Activated B cell treated with CpG ODN at 0.5 μM for 24 hours (primary cell): ENCODE measurements around the gene ATG4C. TPM values are rescaled to one million over a fixed set of nuclear protein-coding genes. Genes with fewer than 3 reads are reported as not detected.

ENCODE experiments used
- ATAC-seq: fragments of 200-7000 bp; cut with Tn5 transposase; one replicate; pipeline ENCODE4 v1.10.0; 2021; ENCODE audit warnings: low read depth, mild to moderate bottlenecking, moderate library complexity
- CTCF ChIA-PET: fragments of 350-600 bp; sonication (Branson Sonifier 250); formaldehyde crosslinking; loops from one replicate; lab custom pipeline; 2021; ENCODE audit warnings: antibody characterized with exemption; lab: Charles Lee
- POLR2A ChIA-PET: fragments of 350-600 bp; sonication (Branson Sonifier 250); formaldehyde crosslinking; loops from one replicate; lab custom pipeline; 2021; ENCODE audit warnings: antibody characterized with exemption; lab: Charles Lee
- DNase-seq: peaks from one replicate; pipeline ENCODE4 v3.0.0; 2022
- H3K27ac Mint-ChIP-seq: one replicate; pipeline ENCODE4 v1.8.0; 2020; ENCODE audit warnings: mixed read lengths
- H3K27me3 Mint-ChIP-seq: one replicate; pipeline ENCODE4 v1.8.0; 2021; ENCODE audit warnings: mixed read lengths
- H3K36me3 Mint-ChIP-seq: one replicate; pipeline ENCODE4 v1.8.0; 2021; ENCODE audit warnings: low read depth, mixed read lengths
- H3K4me1 Mint-ChIP-seq: one replicate; pipeline ENCODE4 v1.8.0; 2021; ENCODE audit warnings: mixed read lengths
- H3K4me3 Mint-ChIP-seq: one replicate; pipeline ENCODE4 v1.8.0; 2020; ENCODE audit warnings: mild to moderate bottlenecking, mixed read lengths
- H3K9me3 Mint-ChIP-seq: one replicate; pipeline ENCODE4 v1.8.0; 2020; ENCODE audit warnings: mixed read lengths
- CTCF ChIP-seq: fragments of 200-600 bp; IDR thresholded peaks from one replicate; pipeline ENCODE4 v1.8.0; 2022; ENCODE audit warnings: antibody characterized with exemption, mild to moderate bottlenecking
- intact Hi-C: fragments of 100-400 bp; cut with micrococcal nuclease; formaldehyde crosslinking; loops from one replicate; pipeline ENCODE4 v1.15.1; 2024
- total RNA-seq: library from RNA; stranded (reverse); gene quantifications from 2 replicates; pipeline ENCODE4 v1.2.3, GENCODE V29; 2022

The ATG4C gene
- total RNA-seq, 1 donor from 2014 or later = 28.4 TPM

DNA sequence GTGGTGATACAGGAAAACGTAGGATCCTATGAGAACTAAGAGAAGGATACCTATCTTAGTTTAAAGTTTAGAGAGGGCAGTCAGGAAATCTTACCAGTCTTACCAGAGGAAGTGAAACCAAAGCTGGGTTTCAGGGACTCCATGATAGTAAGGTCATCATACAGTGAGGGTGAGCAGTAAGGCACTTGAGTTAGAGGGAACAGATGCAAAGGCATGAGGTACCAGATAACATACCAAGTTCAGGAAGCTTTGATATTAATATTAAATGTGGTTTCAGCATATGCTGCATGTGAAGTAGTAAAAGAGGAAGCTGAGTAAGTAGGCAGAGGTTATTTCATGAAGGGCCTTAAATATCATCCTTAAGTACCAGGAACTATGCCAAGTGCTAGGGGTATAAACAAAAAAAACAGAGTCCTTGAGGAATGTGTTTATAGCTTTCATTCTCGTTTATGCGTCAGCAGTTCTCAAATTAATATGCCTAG is 16.9 kb downstream of the ATG4C start:
- H3K4me3 Mint-ChIP-seq = peak overlapping the region; percentile 78
- TF ChIP-seq CTCF = no peak
- peaks cover 5% of the 10 kb centered on the region for H3K9me3 Mint-ChIP-seq
- POLR2A ChIA-PET = interaction anchor here (0.6 to 1.9 kb wide), 7 partner anchors 9 to 365 kb away, joined by 3 to 39 read pairs (median 6); partner anchors contain the start of gene ATG4C
- CTCF ChIA-PET = interaction anchor here (0.9 to 1.4 kb wide), 3 partner anchors 10 to 41 kb away, joined by 3 to 4 read pairs (median 4); no protein-coding TSS in a partner anchor
- H3K36me3 Mint-ChIP-seq = peaks cover 10% of the 10 kb centered on the region
- intact Hi-C loops = loop anchor here (1.0 to 10.0 kb wide), 6 partner anchors 9 to 791 kb away; partner anchors contain the start of genes ALG6, ATG4C, PGM1 and USP1
- DNase-seq = no peak
- H3K4me1 Mint-ChIP-seq = peaks cover 61% of the 10 kb centered on the region
- H3K27ac Mint-ChIP-seq = peak overlapping the region; percentile 95
- ATAC-seq = peak; percentile 98
- H3K27me3 Mint-ChIP-seq = no peaks in the 10 kb centered on the region

GRCh38 chr1:62809788-62810187 is 25.9 kb downstream of the ATG4C start:
- H3K27ac Mint-ChIP-seq = peak overlapping the region; percentile 88
- H3K4me1 Mint-ChIP-seq = peaks cover 48% of the 10 kb centered on the region
- DNase-seq (no peak), ATAC-seq (peak; percentile 59)
- peak overlapping the region; percentile 24 for H3K4me3 Mint-ChIP-seq
- H3K36me3 Mint-ChIP-seq = peaks cover 39% of the 10 kb centered on the region
- POLR2A ChIA-PET = interaction anchor here (1.2 to 3.9 kb wide), 3 partner anchors 9 to 26 kb away, joined by 3 to 39 read pairs (median 22); partner anchors contain the start of gene ATG4C
- H3K27me3 Mint-ChIP-seq = no peaks in the 10 kb centered on the region
- CTCF ChIA-PET = interaction anchor here (1.0 kb wide), 1 partner anchor 8 kb away, joined by 4 read pairs; no protein-coding TSS in a partner anchor
- intact Hi-C loops = loop anchor here (1.0 to 10.0 kb wide), 3 partner anchors 9 to 1085 kb away; partner anchors contain the start of gene ALG6
- H3K9me3 Mint-ChIP-seq = peaks cover 4% of the 10 kb centered on the region
- no peak for TF ChIP-seq CTCF

DNA sequence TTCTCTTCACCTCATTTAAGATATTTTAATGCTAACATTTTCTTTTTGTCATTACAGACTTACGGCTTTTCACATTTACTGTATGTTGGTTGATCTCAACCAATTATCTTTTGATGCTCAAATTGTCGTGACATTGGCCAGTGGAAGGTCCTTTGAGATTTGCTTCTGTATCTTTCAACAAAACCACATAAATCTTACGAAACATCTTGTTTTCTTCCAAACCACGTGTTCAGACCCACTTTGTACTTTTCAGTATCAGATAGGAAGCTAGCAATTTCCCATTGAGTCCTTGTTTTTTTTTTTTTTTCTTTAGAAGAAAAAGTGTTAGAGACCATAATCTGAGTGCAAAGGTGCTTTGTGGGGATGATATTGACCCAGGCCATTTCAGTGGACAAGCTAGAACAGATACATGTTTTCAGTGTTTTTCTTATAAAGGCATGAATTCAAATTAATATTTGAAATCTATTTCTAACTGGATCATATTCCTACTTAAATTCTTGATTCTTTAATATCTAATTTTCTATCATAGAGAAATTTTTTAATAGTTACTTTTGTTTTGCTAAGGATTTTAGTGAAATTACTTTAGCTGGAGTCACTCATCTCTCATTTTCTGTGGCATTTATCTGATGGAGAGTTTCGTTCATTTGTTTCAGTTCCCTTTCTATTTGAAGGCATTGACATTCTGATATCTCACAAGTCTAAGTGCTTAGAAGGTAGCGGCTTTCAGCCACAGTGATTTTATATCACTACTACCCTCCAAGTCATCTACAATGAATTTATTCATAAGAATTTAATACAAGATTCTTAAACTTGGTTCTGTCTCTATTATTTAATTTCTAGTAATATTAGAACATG is 26.7 kb downstream of the ATG4C start:
- no peak for TF ChIP-seq CTCF
- peaks cover 4% of the 10 kb centered on the region for H3K9me3 Mint-ChIP-seq
- peaks cover 39% of the 10 kb centered on the region for H3K36me3 Mint-ChIP-seq
- peaks cover 47% of the 10 kb centered on the region for H3K4me1 Mint-ChIP-seq
- ATAC-seq (peak; percentile 85), DNase-seq (no peak)
- ChIA-PET CTCF (interaction anchor here (0.9 to 2.3 kb wide), 3 partner anchors 9 to 31 kb away, joined by 4 to 8 read pairs (median 4); no protein-coding TSS in a partner anchor), POLR2A (interaction anchor here (0.6 to 3.9 kb wide), 12 partner anchors 10 to 784 kb away, joined by 3 to 39 read pairs (median 4); partner anchors contain the start of gene ATG4C)
- H3K4me3 Mint-ChIP-seq = peak overlapping the region; percentile 52
- intact Hi-C loops = loop anchor here (1.0 to 10.0 kb wide), 3 partner anchors 10 to 1084 kb away; partner anchors contain the start of gene ATG4C
- H3K27ac Mint-ChIP-seq = peak overlapping the region; percentile 88
- no peaks in the 10 kb centered on the region for H3K27me3 Mint-ChIP-seq

DNA sequence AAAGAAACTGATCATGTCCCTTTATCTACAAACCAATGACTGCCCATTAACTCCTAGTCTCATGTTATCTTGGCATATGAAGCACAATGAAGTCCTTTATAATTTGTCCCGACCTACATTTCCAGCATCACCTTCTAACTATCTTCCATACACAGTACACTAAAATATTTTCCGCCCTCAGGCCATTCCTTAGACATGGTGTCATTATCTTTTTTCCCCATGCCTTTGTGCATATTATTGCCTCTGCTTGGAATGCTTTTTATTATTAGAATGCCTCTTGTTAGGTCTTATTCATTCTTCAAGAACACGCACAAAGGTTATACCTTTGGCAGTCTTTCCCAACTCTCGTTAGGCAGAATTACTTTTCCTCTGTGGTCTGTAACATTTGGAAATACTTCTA is 39.6 kb downstream of the ATG4C start:
- Mint-ChIP-seq H3K9me3 (peaks cover 3% of the 10 kb centered on the region), H3K27ac (no peak overlapping the region), H3K36me3 (peaks cover 54% of the 10 kb centered on the region), H3K27me3 (no peaks in the 10 kb centered on the region), H3K4me1 (peaks cover 4% of the 10 kb centered on the region), H3K4me3 (no peak overlapping the region)
- ATAC-seq (no peak), DNase-seq (no peak)
- no peak for TF ChIP-seq CTCF
- POLR2A ChIA-PET = no interaction called here
- intact Hi-C loops = no loop called here
- CTCF ChIA-PET = no interaction called here
